ENCODE measurements around the gene B4GALT1.

Gene B4GALT1

GRCh38 chr9:33167084-33167971 is at the start of gene B4GALT1:
Gene B4GALT1, minus strand, starts transcription at chr9:33167336. Its CDS starts 167 bp downstream, at chr9:33167169.
- peak; percentile 94 for DNase-seq

DNA sequence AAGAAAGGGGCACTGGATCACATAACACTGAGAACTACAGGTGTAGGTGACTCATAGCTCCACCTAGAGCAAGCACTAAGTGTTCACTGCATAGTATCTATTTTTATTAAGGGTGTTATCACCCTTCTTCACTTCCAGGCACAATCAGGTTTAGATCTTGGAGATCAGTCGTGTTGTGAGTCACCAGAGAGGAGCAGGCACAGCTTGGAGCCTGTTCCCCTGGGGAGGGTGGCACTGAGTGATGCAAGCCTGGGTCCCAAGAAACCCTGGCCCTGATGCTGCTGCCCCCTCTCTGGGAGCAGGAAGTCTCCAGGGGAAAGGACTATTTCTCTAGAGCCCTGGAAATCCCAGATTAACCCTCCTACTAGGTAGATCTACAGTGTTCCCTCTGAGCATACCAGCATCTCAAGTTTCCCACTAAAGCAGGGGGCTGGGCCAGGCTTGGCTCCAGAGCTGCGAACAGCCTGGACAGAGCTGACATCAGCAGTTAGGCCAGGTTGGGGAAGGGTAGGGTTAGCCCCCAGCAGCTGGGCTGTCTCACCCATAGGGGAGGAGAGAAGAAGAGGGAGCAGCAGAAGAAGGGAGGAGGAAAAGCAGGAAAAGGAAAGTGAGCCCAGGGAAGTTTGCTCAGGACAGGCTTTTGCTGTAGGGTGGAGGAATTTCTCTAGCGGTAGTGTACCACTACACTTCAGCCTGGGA is 44.7 kb upstream of the B4GALT1 start:
- DNase-seq: no peak

- DNase-seq: no peak
These were observed 43.0 kb upstream of the B4GALT1 start for GRCh38 chr9:33210006-33210715.

GRCh38 chr9:33209394-33209793 is 42.3 kb upstream of the B4GALT1 start:
- DNase-seq: no peak

- DNase-seq: no peak
These were observed 35.5 kb upstream of the B4GALT1 start for GRCh38 chr9:33202552-33203201.

- DNase-seq: no peak
These were observed 34.9 kb upstream of the B4GALT1 start for GRCh38 chr9:33202018-33202417.

- DNase-seq: no peak
These were observed 31.0 kb upstream of the B4GALT1 start for GRCh38 chr9:33198165-33198564.

- DNase-seq: no peak
These were observed 30.4 kb upstream of the B4GALT1 start for GRCh38 chr9:33197279-33198152.

GRCh38 chr9:33196736-33197135 is 29.6 kb upstream of the B4GALT1 start:
- DNase-seq: no peak

DNA sequence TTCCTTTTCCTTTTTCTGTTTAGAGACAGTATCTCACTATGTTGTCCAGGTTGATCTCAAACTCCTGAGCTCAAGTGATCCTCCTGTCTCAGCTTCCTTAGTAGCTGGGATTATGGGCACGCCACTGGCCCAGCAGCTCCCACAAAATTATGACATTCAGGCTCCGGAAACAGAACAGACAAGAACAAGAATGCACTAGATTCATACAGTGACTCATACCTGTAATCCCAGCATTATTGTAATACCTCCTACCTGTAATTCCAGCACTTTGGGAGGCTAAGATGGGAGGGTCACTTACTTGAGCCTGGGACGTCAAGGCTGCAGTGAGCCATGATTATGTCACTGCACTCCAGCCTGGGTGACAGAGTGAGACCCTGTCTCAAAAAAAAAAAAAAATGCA is 26.7 kb upstream of the B4GALT1 start:
- no peak for DNase-seq

GRCh38 chr9:33192493-33193255 is 25.5 kb upstream of the B4GALT1 start:
- no peak for DNase-seq

GRCh38 chr9:33190021-33190705 is 23.0 kb upstream of the B4GALT1 start:
- DNase-seq: no peak

GRCh38 chr9:33189331-33189791 is 22.2 kb upstream of the B4GALT1 start:
- no peak for DNase-seq

DNA sequence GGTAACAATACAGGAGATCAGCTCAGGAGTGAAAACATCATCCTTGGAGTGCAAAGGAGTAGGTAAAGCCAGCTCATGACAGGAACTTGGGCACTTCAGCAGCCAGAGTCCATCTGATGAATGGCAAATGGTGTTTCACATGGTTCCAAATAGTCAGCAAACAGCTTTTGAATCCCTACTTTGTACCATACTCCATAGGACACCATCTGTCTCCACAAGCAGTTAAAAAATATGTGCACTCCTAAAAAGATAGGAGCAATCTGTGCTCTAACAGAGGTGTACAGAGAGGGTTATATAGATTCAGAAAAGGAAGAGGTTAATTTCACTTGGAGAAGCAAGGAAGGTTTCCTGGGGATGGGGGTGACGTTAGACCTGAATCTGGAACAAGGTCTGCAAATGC is 21.6 kb upstream of the B4GALT1 start:
- no peak for DNase-seq

DNA sequence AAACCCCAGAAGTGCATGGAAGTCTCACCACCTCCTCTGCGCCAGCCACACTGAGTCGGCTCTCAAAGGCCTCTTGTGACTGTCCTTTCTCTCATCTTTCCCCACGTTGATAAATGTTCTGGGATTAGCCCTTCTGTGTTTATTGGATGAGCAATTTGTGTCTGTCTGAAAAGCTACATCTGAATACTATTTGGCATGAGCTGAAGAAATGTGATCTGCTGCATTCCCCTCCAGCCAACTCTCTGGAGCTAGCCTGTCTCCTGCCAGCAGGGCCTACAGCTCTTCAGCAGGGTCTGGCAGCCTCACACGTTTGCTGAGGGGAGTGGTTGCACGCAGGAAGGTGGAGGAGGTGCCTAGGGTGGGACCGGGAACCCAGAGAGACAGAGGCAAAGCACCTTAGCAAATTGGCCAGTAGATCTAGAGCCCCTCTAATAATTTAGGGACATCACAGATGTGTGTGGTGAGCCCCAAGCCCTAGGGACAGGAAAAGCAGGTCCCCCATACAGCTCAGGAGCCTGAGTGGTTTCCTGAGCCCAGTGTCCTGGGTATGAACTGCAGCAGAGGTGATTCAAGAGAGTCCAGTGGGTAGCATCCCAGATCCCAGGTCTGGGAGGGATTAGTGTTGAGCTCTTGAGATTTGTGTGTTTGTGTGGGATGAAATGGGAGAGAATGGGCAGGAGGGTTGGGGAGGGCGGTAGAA is 20.5 kb upstream of the B4GALT1 start:
- no peak for DNase-seq

- no peak for DNase-seq
These were observed 19.5 kb upstream of the B4GALT1 start for GRCh38 chr9:33186457-33187168.

GRCh38 chr9:33185858-33186257 is 18.7 kb upstream of the B4GALT1 start:
- no peak for DNase-seq

DNA sequence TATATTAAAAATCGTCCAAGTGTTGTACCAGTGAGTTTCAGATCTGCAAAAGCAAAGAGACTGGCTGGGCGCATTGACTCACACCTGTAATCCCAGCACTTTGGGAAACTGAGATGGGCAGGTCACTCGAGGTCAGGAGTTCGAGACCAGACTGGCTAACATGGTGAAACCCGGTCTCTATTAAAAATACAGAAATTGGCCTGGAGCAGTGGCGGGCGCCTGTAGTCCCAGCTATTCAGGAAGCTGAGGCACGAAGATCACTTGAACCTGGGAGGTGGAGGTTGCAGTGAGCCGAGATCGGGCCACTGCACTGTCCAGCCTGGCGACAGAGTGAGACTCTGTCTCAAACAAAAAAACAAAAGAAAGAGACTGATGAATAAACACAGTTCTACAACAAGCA is 18.3 kb upstream of the B4GALT1 start:
- no peak for DNase-seq

DNA sequence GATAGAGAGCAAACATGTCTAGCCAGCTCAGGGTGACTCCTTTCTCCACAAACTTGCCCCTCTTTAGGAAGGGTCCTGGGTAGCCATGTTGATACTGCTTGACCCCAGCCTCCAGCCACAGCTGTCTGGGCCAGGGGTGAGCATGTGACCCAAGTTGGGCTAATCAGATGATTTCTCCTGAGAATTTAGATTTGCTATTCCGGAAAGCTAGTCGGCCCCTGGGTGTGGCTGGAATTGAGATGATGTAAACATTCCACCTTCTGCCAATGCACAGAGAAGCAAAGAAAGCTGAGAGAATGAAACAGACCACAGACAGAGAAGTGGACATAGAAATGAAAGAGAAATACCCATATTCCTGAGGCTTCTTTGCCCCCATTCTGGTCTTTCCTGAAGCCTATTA is 17.8 kb upstream of the B4GALT1 start:
- DNase-seq: no peak
